Effector memory CD8-positive, alpha-beta T cell (primary cell): ENCODE data around the gene DPYSL5.
"Not testable (repeated sequence)": the region's sequence is repeated elsewhere in the genome, so short reads cannot be mapped to it uniquely, and the experiment has no call there.

Experiments used
- ATAC-seq: fragments of 150-1000 bp; cut with Tn5 transposase; replicated peaks from 2 replicates; pipeline ENCODE4 v1.10.0; 2021; ENCODE audit warnings: mild to moderate bottlenecking, moderate library complexity
- DNase-seq, 3 experiments: peaks; one replicate each; pipeline ENCODE4 v3.0.0; 2021
- H3K27ac Mint-ChIP-seq, 2 donors: one replicate each; pipeline ENCODE4 v1.8.0; 2022; ENCODE audit warnings: mild to moderate bottlenecking in 2 of 2, mixed read lengths in 2 of 2, moderate library complexity in 2 of 2
- H3K27me3 Mint-ChIP-seq, 2 donors: one replicate each; pipeline ENCODE4 v1.8.0; 2022; ENCODE audit warnings: mixed read lengths in 2 of 2
- H3K36me3 Mint-ChIP-seq: one replicate; pipeline ENCODE4 v1.8.0; 2022; ENCODE audit warnings: mild to moderate bottlenecking, moderate library complexity, mixed read lengths; ENCODE audit not compliant: insufficient read depth
- H3K4me1 Mint-ChIP-seq, 2 donors: one replicate each; pipeline ENCODE4 v1.8.0; 2022; ENCODE audit warnings: low read depth in 2 of 2, mixed read lengths in 2 of 2
- H3K4me3 Mint-ChIP-seq, 2 donors: one replicate each; pipeline ENCODE4 v1.8.0; 2022; ENCODE audit warnings: mild to moderate bottlenecking in 2 of 2, mixed read lengths in 2 of 2, moderate library complexity in 2 of 2
- H3K9me3 Mint-ChIP-seq, 2 donors: one replicate each; pipeline ENCODE4 v1.8.0; 2022; ENCODE audit warnings: mixed read lengths in 2 of 2
- total RNA-seq, 9 experiments: gene quantifications; one replicate each; lab custom pipeline; 2026; lab: John Stamatoyannopoulos, UW

DPYSL5 gene, protein sequence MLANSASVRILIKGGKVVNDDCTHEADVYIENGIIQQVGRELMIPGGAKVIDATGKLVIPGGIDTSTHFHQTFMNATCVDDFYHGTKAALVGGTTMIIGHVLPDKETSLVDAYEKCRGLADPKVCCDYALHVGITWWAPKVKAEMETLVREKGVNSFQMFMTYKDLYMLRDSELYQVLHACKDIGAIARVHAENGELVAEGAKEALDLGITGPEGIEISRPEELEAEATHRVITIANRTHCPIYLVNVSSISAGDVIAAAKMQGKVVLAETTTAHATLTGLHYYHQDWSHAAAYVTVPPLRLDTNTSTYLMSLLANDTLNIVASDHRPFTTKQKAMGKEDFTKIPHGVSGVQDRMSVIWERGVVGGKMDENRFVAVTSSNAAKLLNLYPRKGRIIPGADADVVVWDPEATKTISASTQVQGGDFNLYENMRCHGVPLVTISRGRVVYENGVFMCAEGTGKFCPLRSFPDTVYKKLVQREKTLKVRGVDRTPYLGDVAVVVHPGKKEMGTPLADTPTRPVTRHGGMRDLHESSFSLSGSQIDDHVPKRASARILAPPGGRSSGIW
- 0 to 1.5 (median 0) reads per million in 9 experiments for total RNA-seq

DNA sequence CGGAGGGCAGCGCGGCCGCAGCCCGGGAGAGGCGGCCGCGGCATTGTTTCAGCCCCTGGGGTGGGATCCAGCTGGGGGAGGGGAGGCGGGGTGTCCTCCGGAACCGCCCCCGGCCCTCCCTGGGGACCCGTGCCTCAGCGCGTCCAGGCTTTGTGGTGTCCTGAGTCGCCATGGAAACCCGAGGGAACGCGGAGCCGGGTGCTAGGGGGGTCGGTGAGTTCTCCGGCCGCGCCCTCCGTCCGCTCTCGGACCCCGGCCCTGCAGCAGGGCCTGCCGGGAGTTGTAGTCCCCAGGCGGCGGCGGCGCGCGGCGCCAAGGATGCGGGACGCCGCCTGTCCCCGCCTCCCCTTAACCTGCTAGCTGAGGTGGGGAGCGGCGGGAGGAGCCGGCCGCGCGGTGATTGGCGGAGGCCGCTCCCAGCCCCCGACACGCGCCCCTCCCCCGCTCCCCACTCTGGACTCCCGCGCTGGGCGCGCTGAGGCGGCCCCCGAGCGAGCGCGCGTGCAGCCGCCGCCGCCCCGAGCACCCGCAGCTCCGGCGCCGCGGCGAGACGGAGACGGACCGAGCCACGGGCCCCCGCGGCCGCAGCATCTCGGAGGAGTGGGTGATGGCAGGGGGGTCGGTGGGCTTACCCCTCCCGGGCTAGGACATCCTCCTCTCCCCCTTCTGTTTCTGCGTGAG is at the start of gene DPYSL5:
Gene DPYSL5, plus strand, starts transcription at position 478 of the 681 bp plus-strand sequence. CDS start 50,368 bp downstream, outside the sequence.
- H3K27ac Mint-ChIP-seq, result no peak within 1 kb of the TSS
- no peaks in the 10 kb centered on the region for H3K9me3 Mint-ChIP-seq
- H3K27me3 Mint-ChIP-seq, result peaks cover 68 to 89% of the 10 kb centered on the region in 2 donors
- peaks cover 7 to 14% of the 10 kb centered on the region in 2 donors for H3K4me1 Mint-ChIP-seq
- H3K36me3 Mint-ChIP-seq, result no peaks in the 10 kb centered on the region
- H3K4me3 Mint-ChIP-seq, result peak within 1 kb of the TSS; percentile 77 to 79
- DNase-seq (no peak), ATAC-seq (peak; percentile 24)

DNA sequence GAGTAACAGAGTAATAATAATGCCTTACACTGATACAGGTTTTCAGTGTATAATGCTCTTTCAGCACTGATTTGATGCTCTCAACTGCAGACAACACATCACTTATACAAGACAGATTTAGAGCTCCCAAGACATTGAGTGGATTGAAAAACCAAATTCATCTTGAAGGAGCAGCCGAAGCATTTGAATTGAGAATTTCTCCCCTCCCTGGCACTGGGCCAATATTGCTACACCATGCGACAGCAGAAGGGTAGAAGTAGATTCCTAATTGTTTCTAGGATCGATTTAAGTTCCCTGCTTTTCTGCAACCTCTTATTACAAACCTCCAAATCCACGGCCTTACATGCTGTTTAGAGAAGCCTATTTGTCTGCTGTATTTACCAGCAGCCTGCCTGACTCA is 46.6 kb upstream of the DPYSL5 start:
- Mint-ChIP-seq H3K36me3 (no peaks in the 10 kb centered on the region), H3K9me3 (no peaks in the 10 kb centered on the region), H3K27ac (no peak overlapping the region), H3K27me3 (peaks cover 0 to 3% of the 10 kb centered on the region in 2 donors), H3K4me1 (no peaks in the 10 kb centered on the region), H3K4me3 (no peak overlapping the region)
- ATAC-seq (no peak), DNase-seq (no peak)

DNA sequence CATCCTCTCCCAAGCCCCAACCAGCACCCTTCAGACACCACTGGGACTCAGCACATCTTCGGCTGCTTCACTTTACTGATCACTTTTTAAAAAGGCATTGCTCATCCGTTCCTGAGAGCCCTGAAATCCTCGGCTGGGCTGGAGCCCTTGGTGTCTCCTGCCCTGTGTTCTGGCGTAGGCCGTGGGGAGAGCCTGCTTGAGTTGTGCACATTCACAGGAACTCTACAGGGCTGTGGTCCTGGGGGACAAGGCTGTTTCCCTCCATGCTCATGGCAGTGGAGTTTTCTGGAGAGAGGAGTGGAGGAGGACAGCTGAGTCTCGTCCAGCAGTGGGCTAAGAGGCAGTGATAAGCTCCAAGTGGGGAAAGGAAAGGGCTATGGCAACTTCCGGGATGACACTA is 46.1 kb upstream of the DPYSL5 start:
- Mint-ChIP-seq H3K4me3 (no peak overlapping the region), H3K9me3 (no peaks in the 10 kb centered on the region), H3K4me1 (no peaks in the 10 kb centered on the region), H3K36me3 (no peaks in the 10 kb centered on the region), H3K27me3 (peaks cover 0 to 6% of the 10 kb centered on the region in 2 donors), H3K27ac (no peak overlapping the region)
- ATAC-seq (no peak), DNase-seq (no peak)

DNA sequence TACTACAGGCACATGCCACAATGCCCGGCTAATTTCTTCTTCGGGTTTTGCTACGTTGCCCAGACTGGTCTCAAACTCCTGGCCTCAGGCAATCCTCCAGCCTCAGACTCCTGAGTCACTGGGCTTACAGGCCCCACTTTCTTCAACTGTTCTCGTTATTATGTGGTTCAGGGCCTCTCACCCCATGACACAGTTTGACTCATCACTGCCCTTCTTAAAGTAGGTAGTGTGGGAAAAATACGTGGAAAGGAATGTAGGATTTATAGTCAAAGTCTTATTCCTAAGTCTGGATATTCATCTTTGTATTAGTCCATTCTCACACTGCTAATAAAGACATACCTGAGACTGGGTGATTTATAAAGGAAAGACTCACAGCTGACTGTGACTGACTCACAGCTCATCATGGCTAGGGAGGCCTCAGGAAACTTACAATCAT is 42.7 kb upstream of the DPYSL5 start:
- Mint-ChIP-seq H3K4me3 (no peak overlapping the region), H3K36me3 (no peaks in the 10 kb centered on the region), H3K4me1 (peaks cover 3 to 4% of the 10 kb centered on the region in 2 donors), H3K27me3 (peaks cover 0 to 11% of the 10 kb centered on the region in 2 donors), H3K27ac (no peak overlapping the region), H3K9me3 (no peaks in the 10 kb centered on the region)
- DNase-seq (no peak), ATAC-seq (no peak)

DNA sequence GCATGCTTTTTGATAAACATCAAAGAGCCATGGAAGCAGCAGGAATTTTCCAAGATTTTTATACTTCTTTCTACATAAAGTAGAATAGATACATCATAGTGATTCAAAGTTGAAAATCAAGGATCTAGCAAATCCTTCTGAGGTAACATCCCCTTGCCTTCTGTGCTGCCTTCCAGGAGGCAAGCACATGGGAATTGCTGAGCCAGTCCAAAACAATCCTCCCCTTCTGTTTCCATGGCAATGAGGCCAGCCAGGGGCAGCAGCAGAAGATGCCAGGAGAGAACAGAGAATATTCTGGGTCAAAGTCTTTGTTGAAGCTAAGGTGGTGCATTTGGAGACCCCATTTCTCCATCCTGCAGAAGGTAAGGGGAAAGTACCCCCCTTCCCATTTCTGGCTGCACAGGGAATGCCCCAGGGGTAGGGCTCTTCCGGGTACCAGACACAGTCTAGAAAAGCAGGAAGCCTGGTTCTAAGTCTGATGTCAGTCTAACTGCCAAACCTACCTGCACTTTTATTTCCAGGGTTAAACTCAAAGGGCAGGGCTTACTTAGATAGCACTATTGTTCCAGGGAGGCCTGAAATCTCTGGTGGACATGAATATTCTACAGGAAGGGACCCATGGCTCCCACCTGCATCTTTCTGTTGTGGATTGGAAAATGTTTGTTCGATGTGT is 40.0 kb upstream of the DPYSL5 start:
- no peak overlapping the region for H3K27ac Mint-ChIP-seq
- no peak for DNase-seq

DNA sequence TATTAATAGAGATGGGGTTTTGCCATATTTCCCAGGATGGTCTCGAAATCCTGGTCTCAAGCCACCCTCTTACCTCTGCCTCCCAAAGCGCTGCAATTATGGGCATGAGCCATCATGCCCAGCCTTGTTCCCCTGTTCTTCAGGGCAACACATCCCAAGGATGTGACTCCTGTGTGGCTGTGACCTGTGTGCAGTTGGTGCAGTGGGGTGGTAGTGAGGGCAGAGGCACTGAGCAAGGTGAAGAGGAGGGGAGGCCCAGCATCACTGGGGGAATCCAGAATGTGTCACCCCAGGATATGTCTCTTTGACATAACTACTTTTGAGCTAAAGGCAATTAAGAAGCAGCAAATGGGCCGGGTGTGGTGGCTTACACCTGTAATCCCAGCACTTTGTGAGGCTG is 38.7 kb upstream of the DPYSL5 start:
- Mint-ChIP-seq H3K9me3 (no peaks in the 10 kb centered on the region), H3K36me3 (no peaks in the 10 kb centered on the region), H3K4me1 (peaks cover 3 to 5% of the 10 kb centered on the region in 2 donors), H3K27ac (no peak overlapping the region), H3K27me3 (peaks cover 16 to 48% of the 10 kb centered on the region in 2 donors), H3K4me3 (no peak overlapping the region)
- ATAC-seq (no peak), DNase-seq (no peak)

More for the DNA sequence above, 40.0 kb upstream of the DPYSL5 start:
- Mint-ChIP-seq H3K4me3 (no peak overlapping the region), H3K27me3 (peaks cover 8 to 37% of the 10 kb centered on the region in 2 donors), H3K9me3 (no peaks in the 10 kb centered on the region), H3K36me3 (no peaks in the 10 kb centered on the region), H3K4me1 (peaks cover 3 to 5% of the 10 kb centered on the region in 2 donors)
- no peak for ATAC-seq

DNA sequence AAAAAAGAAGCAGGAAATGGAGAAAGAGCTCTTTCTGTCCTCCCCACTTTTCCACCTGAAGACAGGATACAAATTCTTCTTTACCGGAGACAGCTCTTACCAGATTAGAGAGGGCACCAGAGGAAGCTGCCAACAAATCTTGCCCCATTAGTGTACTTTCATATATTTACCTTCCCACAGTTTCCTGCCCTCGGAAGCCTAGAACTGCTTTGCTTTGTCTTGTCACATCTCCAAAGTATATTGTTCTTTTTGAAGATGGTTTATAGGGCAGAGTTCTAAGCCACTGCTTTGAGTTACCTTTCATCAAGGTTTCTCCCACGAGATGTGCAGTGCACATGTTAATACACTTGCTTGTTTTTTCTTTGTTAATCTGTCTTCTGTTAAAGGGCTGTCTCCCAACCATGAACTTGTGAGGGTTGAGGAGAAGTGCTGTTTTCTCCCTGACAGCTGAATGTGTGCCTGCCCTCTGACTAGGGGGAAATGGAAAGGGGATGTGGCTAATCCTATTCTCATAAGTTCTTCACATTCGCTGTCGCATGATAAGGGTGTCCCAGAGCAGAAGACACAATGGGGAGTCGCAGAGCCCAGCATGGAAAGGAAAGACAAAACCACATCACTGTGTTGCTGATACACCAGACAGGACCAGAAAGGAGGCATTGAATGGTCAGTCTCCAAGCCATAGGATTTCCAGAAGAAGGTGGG is 37.9 kb upstream of the DPYSL5 start:
- no peaks in the 10 kb centered on the region for H3K36me3 Mint-ChIP-seq
- peaks cover 3 to 5% of the 10 kb centered on the region in 2 donors for H3K4me1 Mint-ChIP-seq
- no peaks in the 10 kb centered on the region for H3K9me3 Mint-ChIP-seq
- H3K27ac Mint-ChIP-seq, result no peak overlapping the region
- H3K27me3 Mint-ChIP-seq, result peaks cover 17 to 51% of the 10 kb centered on the region in 2 donors
- no peak for ATAC-seq
- DNase-seq, result no peak
- no peak overlapping the region for H3K4me3 Mint-ChIP-seq

DNA sequence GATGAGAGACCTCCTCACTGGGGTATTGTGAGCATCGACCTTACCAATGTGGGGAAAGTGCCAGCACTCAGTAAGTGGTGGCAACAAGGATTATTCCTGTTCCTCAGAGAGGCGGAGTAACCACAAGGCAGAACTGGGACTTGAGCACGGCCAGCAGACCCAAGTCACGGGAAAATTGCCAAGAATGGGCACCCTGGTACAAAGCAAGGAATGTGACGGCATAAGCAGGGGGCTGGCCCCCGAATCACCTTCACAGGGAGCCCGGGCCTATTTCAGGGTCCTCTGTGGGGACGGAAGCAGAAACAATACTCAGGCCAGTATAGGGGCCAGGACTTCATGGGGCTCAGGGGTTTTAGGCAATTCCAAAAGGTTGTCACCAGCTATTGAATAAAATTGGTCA is 36.7 kb upstream of the DPYSL5 start:
- Mint-ChIP-seq H3K9me3 (no peaks in the 10 kb centered on the region), H3K4me3 (no peak overlapping the region), H3K27ac (no peak overlapping the region), H3K27me3 (peaks cover 24 to 57% of the 10 kb centered on the region in 2 donors), H3K36me3 (no peaks in the 10 kb centered on the region), H3K4me1 (peaks cover 4 to 5% of the 10 kb centered on the region in 2 donors)
- ATAC-seq (no peak), DNase-seq (no peak)

DNA sequence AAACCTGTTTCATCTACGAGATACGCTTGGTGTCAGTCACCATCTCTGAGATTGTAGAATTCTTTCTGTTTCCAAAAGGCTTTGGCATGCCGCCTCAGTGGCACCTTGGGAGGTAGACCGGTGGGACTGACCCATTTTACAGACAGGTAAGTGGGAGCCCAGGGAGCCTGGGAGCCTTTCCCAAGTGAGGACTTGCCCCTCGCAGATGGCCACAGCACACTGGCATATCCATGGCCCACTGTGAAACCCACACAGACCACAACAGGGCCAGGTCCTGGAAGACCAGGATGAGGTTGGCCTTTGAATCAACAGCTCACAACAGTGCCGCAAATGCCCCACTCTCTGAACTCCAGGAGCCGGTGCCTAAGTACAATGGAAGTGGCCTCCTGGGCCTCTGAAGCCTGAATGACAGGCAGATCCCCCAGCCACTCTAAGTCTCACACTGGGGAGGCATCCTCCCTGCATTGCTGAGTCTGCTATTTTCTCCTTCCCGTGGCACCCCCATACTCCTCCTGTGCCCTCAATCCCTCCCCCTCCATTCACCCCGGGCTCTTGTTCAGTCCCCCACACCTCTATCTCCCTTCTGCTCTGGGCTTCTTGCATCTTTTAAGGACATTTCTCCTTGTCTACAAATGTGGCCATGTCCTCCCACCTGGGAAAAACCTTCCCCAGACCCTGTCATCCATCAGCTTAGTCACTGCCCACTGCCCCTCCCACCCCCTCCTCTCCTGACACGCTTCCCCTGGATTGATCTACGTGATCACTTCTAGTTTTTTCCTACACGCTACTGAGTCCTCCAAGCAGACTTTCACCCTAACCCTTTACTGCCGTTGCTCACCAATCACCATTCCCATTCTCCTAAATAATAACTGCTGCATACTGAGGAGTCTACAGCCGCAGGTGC is 35.9 kb upstream of the DPYSL5 start:
- Mint-ChIP-seq H3K27ac (no peak overlapping the region), H3K36me3 (no peaks in the 10 kb centered on the region), H3K9me3 (no peaks in the 10 kb centered on the region), H3K27me3 (peaks cover 30 to 61% of the 10 kb centered on the region in 2 donors), H3K4me3 (no peak overlapping the region), H3K4me1 (peaks cover 5 to 8% of the 10 kb centered on the region in 2 donors)
- no peak for DNase-seq
- ATAC-seq, result no peak

DNA sequence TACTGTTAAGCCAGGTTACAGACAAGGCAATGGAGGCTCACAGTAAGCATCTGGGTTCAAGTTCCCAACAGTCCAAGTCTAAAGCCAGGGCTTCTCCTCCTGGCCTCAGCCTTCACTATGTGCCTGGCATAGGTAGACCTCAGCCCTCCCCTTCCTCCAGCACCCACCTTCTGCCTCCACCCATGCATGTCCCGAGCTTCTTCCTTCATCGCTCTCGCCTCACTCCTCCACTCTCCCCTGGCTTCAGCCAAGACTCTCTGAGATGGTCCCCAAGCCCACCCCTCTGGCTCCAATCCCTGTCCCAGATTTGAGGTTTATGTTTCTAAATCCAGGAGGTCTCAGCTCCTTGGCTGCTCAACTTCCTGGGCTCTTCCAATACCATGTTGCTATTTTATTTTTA is 35.2 kb upstream of the DPYSL5 start:
- peaks cover 30 to 68% of the 10 kb centered on the region in 2 donors for H3K27me3 Mint-ChIP-seq
- peaks cover 5 to 8% of the 10 kb centered on the region in 2 donors for H3K4me1 Mint-ChIP-seq

DNA sequence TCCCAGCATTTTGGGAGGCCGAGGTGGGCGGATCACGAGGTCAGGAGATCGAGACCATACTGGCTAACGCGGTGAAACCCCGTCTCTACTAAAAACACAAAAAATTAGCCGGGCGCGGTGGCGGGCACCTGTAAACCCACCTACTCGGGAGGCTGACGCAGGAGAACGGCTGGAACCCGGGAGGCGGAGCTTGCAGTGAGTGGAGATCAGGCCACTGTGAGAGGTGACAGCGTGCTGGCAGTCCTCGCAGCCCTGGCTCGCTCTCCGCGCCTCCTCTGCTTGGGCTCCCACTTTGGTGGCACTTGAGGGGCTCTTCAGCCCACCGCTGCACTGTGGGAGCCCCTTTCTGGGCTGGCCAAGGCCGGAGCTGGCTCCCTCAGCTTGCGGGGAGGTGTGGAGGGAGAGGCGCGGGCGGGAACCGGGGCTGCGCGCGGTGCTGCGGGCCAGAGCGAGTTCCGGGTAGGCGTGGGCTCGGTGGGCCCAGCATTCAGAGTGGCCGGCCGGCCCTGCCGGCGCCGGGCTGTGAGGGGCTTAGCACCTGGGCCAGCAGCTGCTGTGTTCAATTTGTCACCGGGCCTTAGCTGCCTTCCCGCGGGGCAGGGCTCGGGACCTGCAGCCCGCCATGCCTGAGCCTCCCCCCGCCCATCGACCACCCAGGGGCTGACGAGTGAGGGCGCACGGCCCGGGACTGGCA is 33.7 kb upstream of the DPYSL5 start:
- not testable (repeated sequence) for H3K27ac Mint-ChIP-seq, H3K4me3 Mint-ChIP-seq, H3K36me3 Mint-ChIP-seq, H3K9me3 Mint-ChIP-seq, DNase-seq, H3K4me1 Mint-ChIP-seq, ATAC-seq
- H3K27me3 Mint-ChIP-seq, result peaks cover 36 to 83% of the 10 kb centered on the region in 2 donors

More for the DNA sequence above, 35.2 kb upstream of the DPYSL5 start:
- DNase-seq (no peak), ATAC-seq (no peak)
- no peak overlapping the region for H3K4me3 Mint-ChIP-seq
- H3K36me3 Mint-ChIP-seq, result no peaks in the 10 kb centered on the region
- H3K9me3 Mint-ChIP-seq, result no peaks in the 10 kb centered on the region
- H3K27ac Mint-ChIP-seq, result no peak overlapping the region
